ENCODE results near the gene SLC34A1.

Gene SLC34A1

DNA sequence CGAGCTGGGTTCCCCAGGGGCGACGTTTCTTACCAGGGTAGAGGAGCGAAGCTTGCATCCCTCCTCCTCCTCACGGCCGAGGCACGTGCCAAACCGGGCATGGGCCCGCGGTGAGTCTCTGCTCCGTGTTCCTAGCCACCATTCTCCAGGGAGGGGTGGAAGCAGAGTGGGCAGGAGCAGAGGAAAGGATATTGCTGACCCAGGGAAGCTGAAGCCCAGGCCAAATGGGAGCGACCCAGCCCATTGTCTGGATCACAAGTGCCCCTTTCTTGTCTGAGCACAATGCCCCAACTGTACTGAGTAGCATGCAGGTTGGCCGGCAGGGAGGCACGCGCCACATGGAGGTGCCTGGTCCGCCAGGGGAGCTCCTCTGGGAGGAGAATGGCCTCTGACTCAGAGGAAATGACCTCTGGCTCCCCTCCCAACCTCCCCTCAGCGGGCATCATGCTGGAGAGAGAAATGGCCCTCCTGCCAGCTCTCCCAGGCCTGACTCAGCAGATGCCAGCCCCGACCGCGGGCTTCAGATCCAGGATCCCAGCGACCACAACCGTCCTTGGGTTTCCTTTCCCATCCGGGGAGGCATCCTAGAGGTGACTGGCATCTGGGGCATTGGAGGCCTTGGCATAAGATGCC lies 63.5 kb downstream of the SLC34A1 start:
- peak; percentile 44 for DNase-seq
